OCI-LY3 (cell line): ENCODE measurements around the gene LAIR1.

ENCODE experiments used
- CTCF ChIP-seq: fragments of 200-600, 300-600 bp; sonication (generic); IDR thresholded peaks from 2 replicates; pipeline ENCODE4 v1.5.1; 2014; ENCODE audit warnings: antibody characterized with exemption, low read length, low read depth
- EZH2phosphoT487 ChIP-seq: fragments of 200-600 bp; shearing (Covaris generic); IDR thresholded peaks from 2 replicates; pipeline ENCODE4 v1.6.1; 2018; ENCODE audit warnings: antibody characterized with exemption, mixed run types, low read depth

GRCh38 chr19:54400913-54401312, 36.2 kb upstream of the LAIR1 start:
- TF ChIP-seq CTCF (no peak), EZH2phosphoT487 (no peak)
